ENCODE results near the gene TBC1D20. TPM values are rescaled to one million over a fixed set of nuclear protein-coding genes. Genes with fewer than 3 reads are reported as not detected.

Gene TBC1D20
- total RNA-seq, 1 experiment from 2014 or later: 32.5 TPM

DNA sequence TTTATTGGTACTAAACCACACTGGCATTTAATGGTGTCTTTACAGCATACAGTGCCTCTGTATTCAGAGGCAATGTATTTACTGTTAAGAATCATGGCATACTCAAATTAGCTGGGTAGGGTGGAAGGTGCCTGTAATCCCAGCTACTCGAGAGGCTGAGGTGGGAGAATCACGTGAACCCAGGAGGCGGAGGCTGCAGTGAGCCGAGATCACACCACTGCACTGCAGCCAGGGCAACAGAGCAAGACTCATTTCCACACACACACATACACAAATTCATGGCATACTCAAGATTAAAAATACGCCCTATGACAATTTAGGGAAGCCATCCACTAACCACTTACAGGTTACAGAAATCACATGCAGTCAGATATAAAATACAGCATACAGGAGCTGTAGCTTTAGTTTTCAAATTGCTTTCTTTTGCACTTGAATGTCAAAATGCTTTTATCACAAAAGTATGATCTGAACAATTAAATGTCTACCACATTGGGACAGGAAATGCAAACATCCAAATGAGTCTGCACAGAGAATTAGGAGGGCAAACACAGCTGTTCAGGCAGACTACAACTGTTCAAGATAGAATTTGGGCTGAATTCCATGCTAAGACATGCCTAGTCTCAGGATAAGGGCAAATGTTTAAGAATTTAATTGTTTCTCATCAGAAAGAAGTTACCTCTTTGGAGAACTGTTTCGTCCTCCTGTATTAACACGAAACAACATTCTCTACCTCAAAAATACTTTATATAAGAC lies 44.8 kb upstream of the TBC1D20 start:
- intact Hi-C loops (cut with micrococcal nuclease): no loop called here
- ChIA-PET CTCF (interaction anchor here (1.2 kb wide), 1 partner anchor 232 kb away, joined by 7 read pairs; no protein-coding TSS in a partner anchor), POLR2A (interaction anchor here (0.6 to 2.6 kb wide), 2 partner anchors 9 to 13 kb away, joined by 3 to 10 read pairs; no protein-coding TSS in a partner anchor)
- Mint-ChIP-seq H3K27ac (ENCODE audit: low read depth, unreplicated experiment) (no peak overlapping the region), H3K36me3 (ENCODE audit: insufficient read depth, unreplicated experiment) (peaks cover 63% of the 10 kb centered on the region), H3K4me1 (ENCODE audit: insufficient read depth, unreplicated experiment) (peaks cover 22% of the 10 kb centered on the region), H3K9me3 (ENCODE audit: unreplicated experiment) (no peaks in the 10 kb centered on the region), H3K27me3 (ENCODE audit: insufficient read depth, unreplicated experiment) (no peaks in the 10 kb centered on the region), H3K4me3 (ENCODE audit: unreplicated experiment) (no peak overlapping the region)
- TF ChIP-seq, protein P1, sequence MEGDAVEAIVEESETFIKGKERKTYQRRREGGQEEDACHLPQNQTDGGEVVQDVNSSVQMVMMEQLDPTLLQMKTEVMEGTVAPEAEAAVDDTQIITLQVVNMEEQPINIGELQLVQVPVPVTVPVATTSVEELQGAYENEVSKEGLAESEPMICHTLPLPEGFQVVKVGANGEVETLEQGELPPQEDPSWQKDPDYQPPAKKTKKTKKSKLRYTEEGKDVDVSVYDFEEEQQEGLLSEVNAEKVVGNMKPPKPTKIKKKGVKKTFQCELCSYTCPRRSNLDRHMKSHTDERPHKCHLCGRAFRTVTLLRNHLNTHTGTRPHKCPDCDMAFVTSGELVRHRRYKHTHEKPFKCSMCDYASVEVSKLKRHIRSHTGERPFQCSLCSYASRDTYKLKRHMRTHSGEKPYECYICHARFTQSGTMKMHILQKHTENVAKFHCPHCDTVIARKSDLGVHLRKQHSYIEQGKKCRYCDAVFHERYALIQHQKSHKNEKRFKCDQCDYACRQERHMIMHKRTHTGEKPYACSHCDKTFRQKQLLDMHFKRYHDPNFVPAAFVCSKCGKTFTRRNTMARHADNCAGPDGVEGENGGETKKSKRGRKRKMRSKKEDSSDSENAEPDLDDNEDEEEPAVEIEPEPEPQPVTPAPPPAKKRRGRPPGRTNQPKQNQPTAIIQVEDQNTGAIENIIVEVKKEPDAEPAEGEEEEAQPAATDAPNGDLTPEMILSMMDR (IDR thresholded peaks at IDR 0.05; ENCODE audit: unreplicated experiment): no peak
- no TSS peak for BruUV-seq (replicated peaks)
- no peak for DNase-seq (ENCODE audit: unreplicated experiment)

DNA sequence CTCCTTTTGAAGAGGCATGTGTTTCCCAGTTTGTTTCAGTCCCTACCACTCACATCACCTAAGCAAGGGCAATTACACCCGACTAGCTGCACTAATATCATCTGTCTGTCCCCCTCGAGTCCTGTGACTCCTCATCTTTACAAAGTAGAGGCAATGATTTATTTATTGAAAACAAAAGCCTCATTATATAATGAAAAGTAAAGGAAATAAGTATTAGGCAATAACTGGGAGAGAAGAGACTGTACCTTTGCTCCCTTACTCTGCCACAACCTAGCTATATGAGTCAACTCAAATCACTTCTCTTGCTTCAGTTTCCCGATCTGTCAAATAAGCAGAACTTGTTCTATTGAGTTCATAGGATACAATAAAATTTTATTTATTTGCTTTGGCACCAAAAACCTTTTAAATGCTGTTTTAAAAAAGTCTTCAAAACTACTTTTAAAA lies 42.3 kb upstream of the TBC1D20 start:
- Mint-ChIP-seq H3K4me3 (ENCODE audit: unreplicated experiment) (no peak overlapping the region), H3K9me3 (ENCODE audit: unreplicated experiment) (no peaks in the 10 kb centered on the region), H3K36me3 (ENCODE audit: insufficient read depth, unreplicated experiment) (peaks cover 81% of the 10 kb centered on the region), H3K27ac (ENCODE audit: low read depth, unreplicated experiment) (no peak overlapping the region), H3K4me1 (ENCODE audit: insufficient read depth, unreplicated experiment) (peaks cover 11% of the 10 kb centered on the region), H3K27me3 (ENCODE audit: insufficient read depth, unreplicated experiment) (no peaks in the 10 kb centered on the region)
- intact Hi-C loops (cut with micrococcal nuclease): no loop called here
- TSS peak; percentile 5 for BruUV-seq (replicated peaks)
- CTCF ChIA-PET: interaction anchor here (1.0 to 1.7 kb wide), 2 partner anchors 12 to 34 kb away, joined by 4 to 5 read pairs; no protein-coding TSS in a partner anchor
- TF ChIP-seq, protein P1 (IDR thresholded peaks at IDR 0.05; ENCODE audit: unreplicated experiment): no peak
- POLR2A ChIA-PET: interaction anchor here (0.7 to 2.2 kb wide), 5 partner anchors 10 to 235 kb away, joined by 3 to 7 read pairs (median 6); partner anchors contain the start of gene CSNK2A1
- DNase-seq (ENCODE audit: unreplicated experiment): no peak

DNA sequence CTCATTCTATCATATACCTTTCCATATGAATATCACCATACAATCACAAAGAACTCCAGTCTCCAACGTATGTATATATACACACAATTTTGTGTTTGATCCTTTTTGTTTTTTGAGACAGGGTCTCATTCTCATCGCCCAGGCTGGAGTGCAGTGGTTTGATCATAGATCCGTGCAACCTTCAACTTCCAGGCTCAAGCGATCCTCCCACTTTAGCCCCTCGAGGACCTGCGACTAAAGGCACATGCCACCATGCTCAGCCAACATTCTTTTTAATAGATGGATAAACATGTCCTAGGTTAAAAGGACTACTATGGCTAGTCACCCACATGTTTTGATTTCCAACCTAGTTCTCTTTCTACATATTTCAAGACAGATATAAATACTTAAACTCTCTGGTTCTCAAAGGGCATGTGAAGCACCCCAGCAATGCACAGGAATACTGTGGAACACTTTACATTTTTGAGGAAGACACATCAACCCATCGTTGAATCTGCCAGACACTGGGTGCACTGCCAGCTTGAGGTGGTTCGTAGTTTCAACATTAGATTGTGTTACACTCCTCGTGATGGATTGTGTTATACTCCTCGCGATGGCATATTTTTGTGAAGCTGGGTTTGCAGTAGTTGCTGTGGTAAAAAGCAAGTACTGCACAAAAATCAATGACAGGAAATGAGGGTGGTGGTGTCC lies 40.9 kb upstream of the TBC1D20 start:
- TF ChIP-seq, protein P1 (IDR thresholded peaks at IDR 0.05; ENCODE audit: unreplicated experiment): no peak
- H3K9me3 Mint-ChIP-seq (ENCODE audit: unreplicated experiment): no peaks in the 10 kb centered on the region
- CTCF ChIA-PET: interaction anchor here (0.9 to 1.7 kb wide), 2 partner anchors 35 to 148 kb away, joined by 3 to 4 read pairs; no protein-coding TSS in a partner anchor
- BruUV-seq (replicated peaks): no TSS peak
- no peak overlapping the region for H3K4me3 Mint-ChIP-seq (ENCODE audit: unreplicated experiment)
- POLR2A ChIA-PET: interaction anchor here (1.0 to 2.2 kb wide), 4 partner anchors 8 to 236 kb away, joined by 3 to 7 read pairs (median 4); no protein-coding TSS in a partner anchor
- no peaks in the 10 kb centered on the region for H3K27me3 Mint-ChIP-seq (ENCODE audit: insufficient read depth, unreplicated experiment)
- peaks cover 92% of the 10 kb centered on the region for H3K36me3 Mint-ChIP-seq (ENCODE audit: insufficient read depth, unreplicated experiment)
- no peaks in the 10 kb centered on the region for H3K4me1 Mint-ChIP-seq (ENCODE audit: insufficient read depth, unreplicated experiment)
- no peak overlapping the region for H3K27ac Mint-ChIP-seq (ENCODE audit: low read depth, unreplicated experiment)
- no peak for DNase-seq (ENCODE audit: unreplicated experiment)
- intact Hi-C loops (cut with micrococcal nuclease): no loop called here

DNA sequence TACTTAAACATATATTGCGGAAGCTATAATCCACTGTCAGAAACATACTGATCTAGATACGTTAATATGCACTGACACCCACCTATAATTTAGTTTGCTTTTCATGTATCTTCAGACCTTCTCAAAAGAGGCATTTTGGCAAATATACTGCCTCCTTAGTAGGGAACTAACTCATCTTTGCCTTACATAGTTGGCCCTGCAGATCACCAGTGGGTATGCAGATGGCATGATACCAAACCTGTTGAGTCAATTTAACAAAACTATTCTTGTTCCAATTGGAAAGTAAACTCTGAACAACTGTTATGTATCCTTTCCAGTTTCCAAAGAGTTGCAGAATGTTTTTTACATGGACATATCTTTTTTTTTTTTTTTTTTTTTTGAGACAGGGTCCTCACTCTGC lies 35.6 kb upstream of the TBC1D20 start:
- ChIA-PET POLR2A (interaction anchor here (0.6 kb wide), 1 partner anchor 10 kb away, joined by 3 read pairs; no protein-coding TSS in a partner anchor), CTCF (interaction anchor here (1.1 to 2.1 kb wide), 2 partner anchors 10 to 242 kb away, joined by 3 to 7 read pairs; no protein-coding TSS in a partner anchor)
- no peak for DNase-seq (ENCODE audit: unreplicated experiment)
- no peak overlapping the region for H3K4me3 Mint-ChIP-seq (ENCODE audit: unreplicated experiment)
- TF ChIP-seq, protein P1 (IDR thresholded peaks at IDR 0.05; ENCODE audit: unreplicated experiment): no peak
- intact Hi-C loops (cut with micrococcal nuclease): no loop called here
- no TSS peak for BruUV-seq (replicated peaks)
- H3K9me3 Mint-ChIP-seq (ENCODE audit: unreplicated experiment): no peaks in the 10 kb centered on the region
- H3K27ac Mint-ChIP-seq (ENCODE audit: low read depth, unreplicated experiment): no peak overlapping the region
- H3K4me1 Mint-ChIP-seq (ENCODE audit: insufficient read depth, unreplicated experiment): no peaks in the 10 kb centered on the region
- H3K36me3 Mint-ChIP-seq (ENCODE audit: insufficient read depth, unreplicated experiment): peaks cover 87% of the 10 kb centered on the region
- H3K27me3 Mint-ChIP-seq (ENCODE audit: insufficient read depth, unreplicated experiment): no peaks in the 10 kb centered on the region
